NB4 (cell line): ENCODE measurements around the gene PTGDS.

Experiments
- CTCF ChIP-seq: IDR thresholded peaks from one replicate; pipeline ENCODE4 v1.5.1; 2012; ENCODE audit warnings: low read depth, low read length
- MAX ChIP-seq: IDR thresholded peaks from 2 replicates; pipeline ENCODE4 v1.6.1; 2011; ENCODE audit warnings: low read depth, low read length
- POLR2A ChIP-seq: IDR thresholded peaks from 2 replicates; pipeline ENCODE4 v1.6.1; 2011; ENCODE audit warnings: mild to moderate bottlenecking; ENCODE audit not compliant: insufficient read length; ENCODE audit errors: extremely low read depth

DNA sequence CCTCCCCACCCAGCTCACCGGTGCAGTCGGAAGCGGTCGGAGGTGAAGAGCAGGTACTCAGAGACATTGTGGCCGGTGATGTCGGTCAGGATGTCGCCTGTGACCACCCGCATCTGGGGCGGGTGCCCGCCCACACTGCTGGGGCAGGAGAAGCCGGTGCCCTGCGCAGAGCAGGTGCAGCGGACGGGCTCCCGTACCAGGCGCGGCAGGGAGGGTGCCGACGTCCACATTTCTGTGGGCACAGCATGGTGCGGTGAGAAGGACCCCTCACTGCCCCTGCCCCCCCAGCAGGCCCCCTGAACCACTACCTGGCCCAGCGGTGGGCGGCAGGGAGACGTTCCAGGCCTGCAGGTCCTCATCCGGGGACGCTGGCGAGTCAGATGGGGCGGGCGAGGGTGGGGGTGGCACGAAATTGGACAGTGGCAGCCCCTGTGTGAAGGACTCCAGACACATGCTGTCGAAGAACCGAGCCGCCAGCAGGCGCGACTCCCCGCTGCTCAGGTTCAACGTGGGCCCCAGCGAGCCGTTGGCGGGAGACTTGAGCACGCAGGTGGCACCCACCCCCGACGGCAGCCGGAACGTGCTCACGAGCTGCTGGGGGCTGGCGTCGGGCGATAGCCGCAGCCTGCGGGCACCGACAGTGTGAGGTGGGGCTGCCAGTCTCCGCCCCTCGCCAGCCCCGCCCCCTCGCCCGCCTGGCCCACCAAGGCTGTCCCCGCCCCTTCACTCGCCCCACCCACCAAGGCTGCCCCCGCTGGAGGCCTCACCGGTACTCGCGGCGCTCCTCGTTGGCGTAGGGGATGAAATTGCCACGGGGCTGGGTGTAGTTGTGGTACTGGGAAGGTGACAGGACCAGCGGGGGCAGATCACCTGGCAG lies 35.6 kb downstream of the PTGDS start:
- no peak for TF ChIP-seq CTCF
- no peak for TF ChIP-seq MAX
- no peak for TF ChIP-seq POLR2A
